GM18498 (cell line): ENCODE data around the gene OST4.
"Not testable (repeated sequence)": the region's sequence is repeated elsewhere in the genome, so short reads cannot be mapped to it uniquely, and the experiment has no call there.

ENCODE experiments used
- ATAC-seq: cut with Tn5 transposase; IDR thresholded peaks from one replicate; pipeline ENCODE4 v1.9.1; 2021; ENCODE audit warnings: mild to moderate bottlenecking, moderate library complexity; ENCODE audit not compliant: unreplicated experiment

OST4 gene

GRCh38 chr2:27071277-27071989 lies at the start of gene OST4:
Gene OST4, minus strand, starts transcription at chr2:27071654.
- ATAC-seq, result peak; percentile 90

GRCh38 chr2:27119330-27119670 lies 47.8 kb upstream of the OST4 start:
- ATAC-seq, result not testable (repeated sequence)

DNA sequence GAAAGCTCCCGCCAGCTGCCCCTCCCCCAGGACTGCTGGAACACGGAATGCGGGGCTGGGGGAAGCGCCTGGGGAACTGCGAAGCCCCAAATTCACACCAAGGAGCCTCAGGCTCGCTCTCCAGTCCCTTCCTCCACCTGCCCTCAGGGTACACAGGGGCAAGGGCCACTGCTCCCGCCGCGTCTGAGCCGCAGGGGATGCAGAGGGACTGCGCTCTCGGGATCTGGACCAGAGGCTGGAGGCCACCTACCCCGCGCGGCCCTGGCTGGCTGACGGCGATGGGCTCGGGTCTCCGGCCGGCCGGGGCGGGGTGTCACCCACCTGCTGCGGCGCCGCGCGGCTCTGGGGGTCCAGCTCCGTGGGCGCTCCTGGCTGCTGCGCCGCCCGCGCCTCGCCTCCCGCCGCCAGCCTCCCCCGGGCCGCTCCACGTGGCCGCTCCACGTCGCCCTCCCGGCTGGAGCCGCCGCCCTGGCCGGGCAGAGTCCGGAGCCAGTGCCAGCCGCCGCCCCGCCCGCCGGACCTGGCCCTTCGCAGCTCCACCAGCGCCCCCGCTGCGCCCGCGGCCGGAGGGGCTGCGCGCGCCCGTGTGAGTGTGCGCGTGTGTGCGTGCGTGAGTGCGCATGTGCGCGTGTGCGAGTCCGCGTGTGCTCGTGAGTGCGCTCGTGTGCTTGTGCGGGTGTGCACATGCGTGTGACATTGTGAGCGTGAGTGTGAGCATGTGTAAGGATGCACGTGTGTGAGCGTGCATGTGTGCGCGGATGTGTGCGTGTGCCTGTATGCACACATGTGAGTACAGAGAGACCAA lies 47.3 kb upstream of the OST4 start, which contains the start of gene CGREF1:
CGREF1 (minus strand) TSS at position 604 of the 805 bp plus-strand sequence. CDS start 14,762 bp downstream, outside the sequence.
- no peak for ATAC-seq

DNA sequence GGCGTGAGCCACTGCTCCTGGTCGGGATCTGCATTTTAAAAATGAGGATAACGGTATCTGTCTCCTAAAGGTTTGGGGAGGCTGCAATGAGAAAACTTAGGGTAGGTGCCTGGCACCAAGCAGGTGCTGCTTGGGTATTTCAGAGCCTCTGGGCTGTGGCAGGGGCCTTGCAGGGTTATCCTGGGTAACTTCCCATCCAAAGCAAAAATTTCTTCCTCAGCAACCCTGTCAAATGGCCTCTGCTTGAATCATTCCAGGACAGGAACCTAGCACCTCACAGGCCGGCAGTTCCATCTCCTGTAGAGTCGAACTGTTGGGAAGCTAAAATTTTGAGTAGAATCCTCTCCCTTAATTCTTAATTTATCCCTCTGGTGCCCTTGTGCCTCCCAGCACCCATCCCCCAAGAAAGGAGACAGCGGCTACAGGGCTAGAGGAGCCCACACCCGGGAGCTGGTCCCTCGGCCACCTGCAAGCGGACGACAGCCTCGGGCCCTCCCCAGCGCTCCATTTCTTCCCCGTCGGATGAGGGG lies 46.6 kb upstream of the OST4 start:
- no peak for ATAC-seq

GRCh38 chr2:27115519-27115918 lies 44.1 kb upstream of the OST4 start:
- ATAC-seq, result no peak

- ATAC-seq, result not testable (repeated sequence)
Measured at GRCh38 chr2:27111392-27112078, 40.1 kb upstream of the OST4 start.

DNA sequence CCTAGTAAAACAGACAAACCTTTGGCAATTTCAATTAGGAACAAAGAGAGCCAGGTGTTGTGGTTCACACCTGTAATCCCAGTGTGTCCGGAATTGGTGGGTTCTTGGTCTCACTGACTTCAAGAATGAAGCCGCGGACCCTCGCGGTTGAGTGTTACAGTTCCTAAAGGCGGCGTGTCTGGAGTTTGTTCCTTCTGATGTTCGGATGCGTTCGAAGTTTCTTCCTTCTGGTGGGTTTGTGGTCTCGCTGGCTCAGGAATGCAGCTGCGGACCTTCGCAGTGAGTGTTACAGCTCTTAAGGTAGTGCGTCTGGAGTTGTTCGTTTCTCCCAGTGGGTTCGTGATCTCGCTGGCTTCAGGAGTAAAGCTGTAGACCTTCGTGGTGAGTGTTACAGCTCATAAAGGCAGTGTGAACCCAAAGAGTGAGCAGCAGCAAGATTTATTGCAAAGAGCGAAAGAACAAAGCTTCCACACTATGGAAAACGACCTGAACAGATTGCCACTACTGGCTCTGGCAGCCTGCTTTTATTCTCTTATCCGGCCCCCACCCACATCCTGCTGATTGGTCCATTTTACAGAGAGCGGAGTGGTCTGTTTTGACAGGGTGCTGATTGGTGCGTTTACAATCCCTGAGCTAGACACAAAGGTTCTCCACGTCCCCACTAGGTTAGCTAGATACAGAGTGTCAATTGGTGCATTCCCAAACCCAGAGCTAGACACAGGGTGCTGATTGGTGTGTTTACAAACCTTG lies 39.3 kb upstream of the OST4 start:
- ATAC-seq, result not testable (repeated sequence)

GRCh38 chr2:27109083-27109482 lies 37.6 kb upstream of the OST4 start:
- no peak for ATAC-seq

DNA sequence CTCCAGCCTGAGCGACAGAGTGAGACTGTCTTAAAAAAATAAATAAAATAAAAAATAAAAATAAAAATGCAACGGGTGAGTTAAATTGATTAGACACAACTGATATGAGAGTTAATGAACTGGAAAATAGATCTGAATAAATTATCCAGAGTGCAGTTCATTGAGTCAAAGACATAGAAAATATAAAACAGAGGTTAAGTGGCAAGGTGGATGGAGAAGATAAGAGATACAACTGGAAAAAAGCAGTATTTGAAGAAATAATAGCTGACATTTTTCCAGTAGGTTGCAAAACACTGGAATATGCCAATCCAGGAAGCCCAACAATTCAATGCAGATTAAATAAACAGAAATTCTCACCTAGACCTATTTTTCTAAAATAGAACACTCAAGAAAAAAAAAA lies 36.8 kb upstream of the OST4 start:
- no peak for ATAC-seq

- ATAC-seq, result no peak
Measured at GRCh38 chr2:27105981-27106380, 34.5 kb upstream of the OST4 start.

DNA sequence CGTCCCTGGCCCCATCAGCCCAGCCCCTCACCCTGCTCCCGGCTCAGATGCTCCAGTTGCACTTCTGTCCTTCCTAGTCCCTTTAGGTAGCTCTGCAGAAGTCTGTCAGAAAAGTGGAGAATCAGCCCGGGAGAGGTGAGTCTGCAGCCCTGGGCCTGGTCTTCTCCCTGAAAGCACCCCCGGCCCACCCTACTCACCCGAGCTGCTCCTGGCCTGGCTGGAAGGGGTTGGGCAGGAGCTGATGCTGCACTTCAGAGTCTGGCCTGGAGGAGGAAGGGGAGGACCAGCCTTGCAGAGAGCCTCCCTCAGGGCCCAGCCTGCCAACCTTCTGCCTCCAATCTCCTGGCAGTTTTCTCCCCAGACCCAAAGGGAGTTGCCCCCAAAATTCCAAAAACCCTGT lies 30.9 kb upstream of the OST4 start:
- no peak for ATAC-seq

DNA sequence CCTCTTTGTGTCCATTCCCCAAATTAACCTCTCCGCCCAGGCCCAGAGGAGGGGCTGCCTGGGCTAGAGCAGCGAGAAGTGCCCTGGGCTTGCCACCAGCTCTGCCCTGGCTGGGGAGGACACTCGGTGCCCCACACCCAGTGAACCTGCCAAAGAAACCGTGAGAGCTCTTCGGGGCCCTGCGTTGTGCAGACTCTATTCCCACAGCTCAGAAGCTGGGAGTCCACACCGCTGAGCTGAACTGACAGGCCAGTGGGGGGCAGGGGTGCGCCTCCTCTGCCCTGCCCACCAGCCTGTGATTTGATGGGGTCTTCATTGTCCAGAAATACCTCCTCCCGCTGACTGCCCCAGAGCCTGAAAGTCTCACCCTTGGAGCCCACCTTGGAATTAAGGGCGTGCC lies 28.6 kb upstream of the OST4 start:
- ATAC-seq, result no peak

DNA sequence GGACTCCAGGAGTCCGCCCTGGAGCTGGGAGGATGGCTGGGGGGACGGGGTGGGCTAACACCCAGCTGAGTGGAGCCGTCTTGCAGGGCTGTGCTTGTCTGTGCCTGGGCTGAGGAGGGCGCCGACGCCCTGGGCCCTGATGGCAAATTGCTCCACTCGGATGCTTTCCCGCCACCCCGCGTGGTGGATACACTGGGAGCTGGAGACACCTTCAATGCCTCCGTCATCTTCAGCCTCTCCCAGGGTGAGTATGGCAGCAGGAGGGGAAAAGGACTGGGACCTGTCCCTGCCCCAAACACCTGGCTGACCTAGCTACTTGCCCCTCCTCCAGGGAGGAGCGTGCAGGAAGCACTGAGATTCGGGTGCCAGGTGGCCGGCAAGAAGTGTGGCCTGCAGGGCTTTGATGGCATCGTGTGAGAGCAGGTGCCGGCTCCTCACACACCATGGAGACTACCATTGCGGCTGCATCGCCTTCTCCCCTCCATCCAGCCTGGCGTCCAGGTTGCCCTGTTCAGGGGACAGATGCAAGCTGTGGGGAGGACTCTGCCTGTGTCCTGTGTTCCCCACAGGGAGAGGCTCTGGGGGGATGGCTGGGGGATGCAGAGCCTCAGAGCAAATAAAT lies 28.0 kb upstream of the OST4 start:
- ATAC-seq, result no peak

- no peak for ATAC-seq
Measured at GRCh38 chr2:27097341-27097740, 25.9 kb upstream of the OST4 start.

DNA sequence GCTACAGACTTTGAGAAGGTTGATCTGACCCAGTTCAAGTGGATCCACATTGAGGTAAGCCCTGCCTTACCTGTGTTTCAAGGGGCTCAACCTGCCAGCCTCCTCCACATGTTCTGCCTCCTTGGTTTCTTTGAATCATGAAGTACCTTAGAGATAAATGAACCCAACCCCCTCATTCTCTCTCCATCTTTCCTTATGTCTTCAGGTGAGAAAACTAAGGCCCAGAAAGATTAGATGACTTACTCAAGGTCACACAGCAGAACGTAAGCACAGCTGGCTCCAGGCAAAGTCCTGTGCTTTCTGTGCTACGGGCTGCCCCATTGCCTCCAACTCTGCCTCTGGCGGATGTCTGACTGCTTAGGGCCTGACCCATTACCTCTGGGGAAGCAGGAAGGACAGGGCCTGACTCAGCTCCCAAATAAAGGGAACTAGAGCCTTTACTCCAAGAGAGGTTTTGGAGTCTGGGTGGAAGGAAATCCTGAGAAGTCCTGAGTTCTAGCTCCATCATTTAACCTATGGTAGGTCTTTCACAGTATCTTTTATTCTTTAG lies 25.4 kb upstream of the OST4 start:
- no peak for ATAC-seq

GRCh38 chr2:27095745-27096651 lies 24.5 kb upstream of the OST4 start:
- peak; percentile 53 for ATAC-seq

- no peak for ATAC-seq
Measured at GRCh38 chr2:27095427-27095744, 23.9 kb upstream of the OST4 start.

DNA sequence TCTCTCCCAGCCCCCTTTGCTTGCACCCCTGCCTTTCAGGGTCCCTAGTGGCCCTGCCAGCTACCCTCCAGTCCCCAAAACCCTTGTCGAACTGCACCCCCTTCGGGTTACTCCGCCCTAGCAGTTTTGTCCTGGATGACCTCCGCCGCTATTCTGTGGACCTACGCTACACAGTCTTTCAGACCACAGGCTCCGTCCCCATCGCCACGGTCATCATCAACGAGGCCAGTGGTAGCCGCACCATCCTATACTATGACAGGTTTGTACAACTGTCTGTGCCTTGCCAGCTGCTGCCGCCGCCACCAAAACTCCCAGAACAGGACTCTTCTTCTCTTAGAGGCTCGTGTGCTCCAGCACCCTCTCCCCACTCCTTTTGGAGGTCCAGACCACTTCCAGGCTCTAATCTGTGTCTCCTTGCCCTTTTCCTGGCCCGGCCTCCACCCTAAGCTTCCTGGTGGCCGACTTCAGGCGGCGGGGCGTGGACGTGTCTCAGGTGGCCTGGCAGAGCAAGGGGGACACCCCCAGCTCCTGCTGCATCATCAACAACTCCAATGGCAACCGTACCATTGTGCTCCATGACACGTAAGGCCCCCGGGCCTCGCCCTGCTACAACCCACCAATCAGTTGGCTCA lies 23.0 kb upstream of the OST4 start:
- no peak for ATAC-seq
